BE2C (cell line): ENCODE data around the gene POLR1A.

Experiments
- DNase-seq: peaks from one replicate; pipeline ENCODE4 v3.0.0-alpha.2; 2020
- H3K27me3 ChIP-seq: fragments of 250-450 bp; sonication (Bioruptor Pico); 2 replicates; pipeline ENCODE4 v1.5.1; 2020; ENCODE audit warnings: mild to moderate bottlenecking
- H3K36me3 ChIP-seq: fragments of 250-450 bp; sonication (Bioruptor Pico); 2 replicates; pipeline ENCODE4 v1.5.1; 2020; ENCODE audit warnings: mild to moderate bottlenecking
- H3K4me1 ChIP-seq: fragments of 250-450 bp; sonication (Bioruptor Pico); 2 replicates; pipeline ENCODE4 v1.5.1; 2020
- H3K4me3 ChIP-seq: 2 replicates; pipeline ENCODE4 v1.5.1; 2011; ENCODE audit warnings: low read depth, low read length
- H3K9me3 ChIP-seq: fragments of 250-450 bp; sonication (Bioruptor Pico); 2 replicates; pipeline ENCODE4 v1.5.1; 2020
- TF ChIP-seq, protein P1 (sequence below): IDR thresholded peaks from 2 replicates; pipeline ENCODE4 v1.5.1; 2012; ENCODE audit warnings: mild to moderate bottlenecking, low read depth, low read length

Gene POLR1A

DNA sequence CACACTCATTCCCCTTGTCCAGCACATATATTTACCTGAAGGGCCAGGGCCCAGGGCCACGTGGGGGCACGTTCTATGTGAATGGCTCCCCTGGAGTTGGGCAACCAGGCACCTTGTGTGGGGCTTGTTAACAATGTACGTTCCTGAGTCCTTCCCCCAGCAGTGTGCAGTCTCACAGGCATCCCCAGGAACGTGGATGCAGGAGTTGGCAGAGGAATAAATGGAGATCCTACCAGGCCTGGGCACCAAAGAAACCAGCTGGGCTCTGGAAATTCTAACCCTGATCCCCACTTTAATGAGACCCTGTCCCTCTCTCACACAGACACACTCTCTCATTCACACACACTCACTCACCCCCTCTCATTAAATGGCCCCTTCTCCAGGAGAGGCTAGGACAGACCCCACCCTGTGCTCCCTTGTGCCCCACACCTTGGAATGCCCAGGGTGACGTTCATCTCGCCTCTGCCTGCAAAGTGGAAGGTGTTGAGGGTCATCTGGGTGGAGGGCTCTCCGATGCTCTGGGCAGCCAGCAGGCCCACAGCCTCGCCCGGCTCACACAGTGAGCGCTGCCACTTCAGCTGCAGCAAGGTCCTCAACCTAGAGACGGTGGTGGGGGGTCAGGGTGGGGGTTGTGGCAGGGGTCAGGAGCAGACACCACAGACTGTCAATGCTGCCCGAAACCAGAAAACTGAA lies 65.6 kb downstream of the POLR1A start:
- TF ChIP-seq, protein P1, sequence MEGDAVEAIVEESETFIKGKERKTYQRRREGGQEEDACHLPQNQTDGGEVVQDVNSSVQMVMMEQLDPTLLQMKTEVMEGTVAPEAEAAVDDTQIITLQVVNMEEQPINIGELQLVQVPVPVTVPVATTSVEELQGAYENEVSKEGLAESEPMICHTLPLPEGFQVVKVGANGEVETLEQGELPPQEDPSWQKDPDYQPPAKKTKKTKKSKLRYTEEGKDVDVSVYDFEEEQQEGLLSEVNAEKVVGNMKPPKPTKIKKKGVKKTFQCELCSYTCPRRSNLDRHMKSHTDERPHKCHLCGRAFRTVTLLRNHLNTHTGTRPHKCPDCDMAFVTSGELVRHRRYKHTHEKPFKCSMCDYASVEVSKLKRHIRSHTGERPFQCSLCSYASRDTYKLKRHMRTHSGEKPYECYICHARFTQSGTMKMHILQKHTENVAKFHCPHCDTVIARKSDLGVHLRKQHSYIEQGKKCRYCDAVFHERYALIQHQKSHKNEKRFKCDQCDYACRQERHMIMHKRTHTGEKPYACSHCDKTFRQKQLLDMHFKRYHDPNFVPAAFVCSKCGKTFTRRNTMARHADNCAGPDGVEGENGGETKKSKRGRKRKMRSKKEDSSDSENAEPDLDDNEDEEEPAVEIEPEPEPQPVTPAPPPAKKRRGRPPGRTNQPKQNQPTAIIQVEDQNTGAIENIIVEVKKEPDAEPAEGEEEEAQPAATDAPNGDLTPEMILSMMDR: no peak
- DNase-seq: no peak
- H3K27me3 ChIP-seq: no peaks in the 10 kb centered on the region
- H3K4me3 ChIP-seq: no peak overlapping the region
- no peaks in the 10 kb centered on the region for H3K4me1 ChIP-seq
- H3K36me3 ChIP-seq: peaks cover 36% of the 10 kb centered on the region
- H3K9me3 ChIP-seq: no peaks in the 10 kb centered on the region

GRCh38 chr2:86039178-86039962 lies 66.3 kb downstream of the POLR1A start:
- no peak overlapping the region for H3K4me3 ChIP-seq
- TF ChIP-seq, protein P1: no peak
- peaks cover 30% of the 10 kb centered on the region for H3K36me3 ChIP-seq
- no peak for DNase-seq
- no peaks in the 10 kb centered on the region for H3K27me3 ChIP-seq
- H3K4me1 ChIP-seq: no peaks in the 10 kb centered on the region
- H3K9me3 ChIP-seq: no peaks in the 10 kb centered on the region

DNA sequence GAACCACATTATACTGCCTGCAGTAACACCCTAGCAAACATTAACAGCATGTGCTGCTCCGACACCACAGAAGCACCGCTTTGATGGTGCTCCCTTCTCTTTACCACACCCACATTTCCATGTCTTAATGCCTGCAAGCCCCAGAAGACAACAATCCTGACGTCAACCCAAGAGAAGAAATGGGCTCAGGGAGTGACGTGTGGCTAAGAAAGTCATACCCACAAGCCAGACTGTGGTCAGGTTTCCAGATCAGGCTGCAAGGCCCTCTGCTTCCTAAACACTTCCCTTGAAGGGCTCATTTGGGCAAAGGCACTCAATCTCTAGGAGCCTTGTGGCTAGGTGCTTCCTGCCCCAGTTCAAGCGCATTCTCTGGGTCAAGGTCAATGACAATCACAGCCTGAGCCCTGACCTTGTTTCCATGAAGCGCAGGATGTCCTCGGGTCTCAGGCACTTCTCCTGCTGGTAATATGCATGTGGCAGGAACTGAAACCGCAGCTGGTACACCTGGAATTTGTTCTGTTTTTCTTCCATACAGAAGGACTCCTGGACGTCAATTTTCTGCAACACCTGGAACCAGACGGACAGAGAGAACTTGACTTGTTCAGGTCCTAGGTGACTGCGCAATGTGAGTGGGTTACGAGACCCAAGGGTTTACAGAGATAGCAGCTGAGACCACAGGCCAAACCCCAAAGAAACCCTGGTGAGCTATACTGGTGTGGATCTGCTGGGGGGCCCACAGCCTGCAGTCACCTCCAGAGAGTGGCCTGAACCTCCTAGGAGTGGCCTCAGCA lies 67.2 kb downstream of the POLR1A start:
- H3K4me1 ChIP-seq: no peaks in the 10 kb centered on the region
- TF ChIP-seq, protein P1: no peak
- no peaks in the 10 kb centered on the region for H3K9me3 ChIP-seq
- H3K36me3 ChIP-seq: peaks cover 33% of the 10 kb centered on the region
- H3K4me3 ChIP-seq: no peak overlapping the region
- no peaks in the 10 kb centered on the region for H3K27me3 ChIP-seq
- DNase-seq: no peak

- TF ChIP-seq, protein P1: no peak
- H3K27me3 ChIP-seq: no peaks in the 10 kb centered on the region
- no peak overlapping the region for H3K4me3 ChIP-seq
- DNase-seq: no peak
- H3K36me3 ChIP-seq: peaks cover 37% of the 10 kb centered on the region
- no peaks in the 10 kb centered on the region for H3K4me1 ChIP-seq
- H3K9me3 ChIP-seq: no peaks in the 10 kb centered on the region
These were observed 67.9 kb downstream of the POLR1A start for GRCh38 chr2:86037795-86038192.

- Histone ChIP-seq H3K4me1 (no peaks in the 10 kb centered on the region), H3K9me3 (no peaks in the 10 kb centered on the region), H3K4me3 (no peak overlapping the region), H3K27me3 (no peaks in the 10 kb centered on the region), H3K36me3 (peaks cover 36% of the 10 kb centered on the region)
- TF ChIP-seq, protein P1: no peak
- no peak for DNase-seq
These were observed 68.4 kb downstream of the POLR1A start for GRCh38 chr2:86037141-86037794.
